Dermis blood vessel endothelial cell (primary cell): ENCODE measurements around the gene GDF2. TPM values are rescaled to one million over a fixed set of nuclear protein-coding genes. Genes with fewer than 3 reads are reported as not detected.

Experiments
- DNase-seq: peaks from one replicate; pipeline ENCODE4 v3.0.0; 2010
- total RNA-seq: library from RNA; depleted of rRNA; stranded (reverse); fragments of >200 nt; gene quantifications from 2 replicates; pipeline ENCODE4 v1.2.3, GENCODE V29; 2014

The GDF2 gene
- total RNA-seq, 1 donor from 2014 or later: not detected

- DNase-seq: no peak
Observed at GRCh38 chr10:47356708-47357107, 34.5 kb downstream of the GDF2 start.

DNA sequence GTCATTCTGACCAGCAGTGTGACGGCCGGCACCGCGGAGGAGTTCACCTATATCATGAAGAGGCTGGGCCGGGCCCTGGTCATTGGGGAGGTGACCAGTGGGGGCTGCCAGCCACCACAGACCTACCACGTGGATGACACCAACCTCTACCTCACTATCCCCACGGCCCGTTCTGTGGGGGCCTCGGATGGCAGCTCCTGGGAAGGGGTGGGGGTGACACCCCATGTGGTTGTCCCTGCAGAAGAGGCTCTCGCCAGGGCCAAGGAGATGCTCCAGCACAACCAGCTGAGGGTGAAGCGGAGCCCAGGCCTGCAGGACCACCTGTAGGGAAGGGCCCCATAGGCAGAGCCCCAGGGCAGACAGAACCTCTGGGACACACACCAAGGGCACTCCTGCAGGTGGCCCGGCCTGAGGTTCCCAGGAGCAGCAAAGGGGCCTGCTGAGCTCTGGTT, 34.9 kb downstream of the GDF2 start:
- no peak for DNase-seq

DNA sequence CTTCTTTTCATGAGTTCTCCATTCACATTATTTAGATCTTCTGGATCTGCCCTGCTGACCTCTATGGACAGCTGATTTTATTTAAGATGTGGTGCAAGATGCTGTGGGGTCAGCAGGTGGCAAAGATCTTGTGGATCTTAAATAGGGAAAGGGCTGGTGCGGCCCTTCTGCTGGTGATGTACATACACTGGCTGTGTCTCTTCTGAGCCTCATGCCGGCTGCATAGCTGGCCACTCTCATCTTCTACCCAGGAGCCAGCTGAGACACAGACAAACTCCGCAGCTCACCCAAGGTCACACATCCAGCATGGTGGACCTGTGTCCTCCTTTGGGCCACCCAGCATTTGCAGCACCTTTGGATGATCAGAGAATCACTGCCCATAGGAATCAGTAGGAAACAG, 35.7 kb downstream of the GDF2 start:
- no peak for DNase-seq

GRCh38 chr10:47358457-47358856, 36.2 kb downstream of the GDF2 start:
- no peak for DNase-seq

DNA sequence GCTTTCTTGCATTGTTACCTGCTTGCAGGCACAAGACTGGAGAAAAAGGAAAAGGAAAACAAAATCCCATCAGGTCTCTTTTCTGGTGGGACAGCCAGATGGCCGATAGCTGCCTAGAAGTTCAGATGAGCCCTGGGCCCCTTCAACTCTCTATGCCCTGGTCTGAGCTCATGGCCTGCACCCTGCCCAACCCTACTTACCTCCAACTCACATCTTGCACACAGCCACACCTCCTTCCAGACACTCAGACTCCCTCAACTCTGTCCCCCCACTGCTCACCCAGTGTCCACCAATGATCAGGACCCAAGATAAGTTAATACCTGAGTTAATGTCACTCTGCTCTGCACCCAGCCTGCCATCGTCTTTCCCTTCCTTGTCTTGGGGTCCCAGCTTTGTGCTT, 36.8 kb downstream of the GDF2 start:
- no peak for DNase-seq

DNA sequence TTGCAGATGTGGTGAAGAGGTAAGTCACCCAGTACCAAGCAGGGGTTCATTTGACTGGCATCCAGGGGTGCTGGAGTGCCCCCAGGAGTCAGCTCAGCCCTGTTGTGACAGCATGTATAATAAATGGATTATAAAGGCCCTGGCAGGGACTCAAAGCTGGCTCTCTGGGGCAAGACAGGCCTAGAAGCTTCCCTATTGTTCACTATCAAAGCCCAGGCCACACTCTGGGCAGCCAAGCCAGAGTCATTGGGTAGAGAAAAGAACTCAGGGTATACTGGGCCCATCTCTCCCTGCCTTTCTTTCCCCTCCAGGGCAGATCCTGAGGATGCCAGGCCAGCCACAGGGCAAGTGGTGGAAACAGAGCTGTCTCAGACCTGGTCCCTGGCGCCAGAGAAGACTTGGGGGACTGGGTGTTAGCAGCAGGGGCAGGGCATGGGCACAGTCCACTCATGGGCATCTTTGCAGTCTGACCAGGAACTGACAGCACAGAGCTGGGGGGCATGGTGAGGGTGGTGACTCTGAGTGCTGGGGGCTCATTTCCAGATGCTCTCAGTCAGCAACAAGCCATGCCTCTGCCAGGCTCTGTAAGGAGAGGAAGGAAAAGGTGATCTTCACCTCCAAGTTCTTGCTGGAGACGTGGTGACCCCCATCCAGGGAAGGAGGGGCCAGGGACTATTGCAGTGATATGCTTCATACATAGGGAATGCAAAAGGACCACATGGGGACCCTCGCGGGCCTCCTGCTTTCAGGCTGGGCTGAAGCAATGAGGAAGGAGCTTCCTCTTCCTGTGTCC, 37.6 kb downstream of the GDF2 start:
- DNase-seq: no peak

DNA sequence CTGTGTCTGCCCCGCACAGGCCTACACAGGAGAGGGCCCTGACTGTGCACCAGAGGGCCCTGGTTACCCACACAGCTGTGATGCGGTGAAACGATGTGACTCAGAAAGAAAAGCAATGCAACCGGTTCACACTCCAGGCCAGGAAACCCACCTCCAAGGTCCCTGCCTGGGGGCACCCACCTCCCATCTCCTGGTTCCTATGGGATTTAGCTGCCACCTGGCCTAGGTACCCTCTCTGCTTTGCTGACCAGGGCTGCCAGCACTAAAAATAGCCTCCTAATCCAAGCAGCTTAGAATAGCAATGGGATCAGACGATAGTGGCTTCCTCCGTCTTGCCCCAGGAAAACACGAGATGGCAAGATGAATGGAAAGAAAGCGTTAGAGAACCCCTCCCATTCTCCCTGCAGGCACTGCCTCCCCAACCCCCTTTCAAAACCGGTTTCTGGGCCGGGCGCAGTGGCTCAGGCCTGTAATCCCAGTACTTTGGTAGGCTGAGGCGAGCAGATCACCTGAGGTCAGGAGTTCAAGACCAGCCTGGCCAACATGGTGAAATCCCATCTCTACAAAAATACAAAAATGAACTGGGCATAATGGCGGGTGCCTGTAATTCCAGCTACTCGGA, 38.3 kb downstream of the GDF2 start:
- no peak for DNase-seq

- peak; percentile 67 for DNase-seq
Observed at GRCh38 chr10:47361293-47361692, 39.0 kb downstream of the GDF2 start.

- no peak for DNase-seq
Observed at GRCh38 chr10:47362199-47362598, 39.9 kb downstream of the GDF2 start.

DNA sequence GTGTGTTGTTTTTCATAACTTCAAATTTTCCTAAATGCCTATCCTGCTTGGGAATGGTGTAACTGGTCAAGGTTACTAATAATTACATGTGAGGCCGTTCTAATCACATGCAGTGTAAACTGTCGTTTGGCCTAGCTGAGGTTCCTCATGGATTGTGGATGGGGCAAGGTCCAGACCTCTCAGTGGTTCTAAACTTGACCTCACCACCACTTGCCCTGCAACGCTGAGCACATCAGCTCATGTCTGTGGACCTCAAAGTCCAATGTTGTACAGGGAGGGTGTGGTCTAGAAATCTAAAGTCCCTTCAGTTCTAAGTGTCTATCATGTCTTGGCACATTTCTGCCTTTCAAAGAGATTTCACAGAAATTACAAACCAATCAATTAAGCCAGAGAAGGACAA, 41.5 kb downstream of the GDF2 start:
- DNase-seq: no peak

DNA sequence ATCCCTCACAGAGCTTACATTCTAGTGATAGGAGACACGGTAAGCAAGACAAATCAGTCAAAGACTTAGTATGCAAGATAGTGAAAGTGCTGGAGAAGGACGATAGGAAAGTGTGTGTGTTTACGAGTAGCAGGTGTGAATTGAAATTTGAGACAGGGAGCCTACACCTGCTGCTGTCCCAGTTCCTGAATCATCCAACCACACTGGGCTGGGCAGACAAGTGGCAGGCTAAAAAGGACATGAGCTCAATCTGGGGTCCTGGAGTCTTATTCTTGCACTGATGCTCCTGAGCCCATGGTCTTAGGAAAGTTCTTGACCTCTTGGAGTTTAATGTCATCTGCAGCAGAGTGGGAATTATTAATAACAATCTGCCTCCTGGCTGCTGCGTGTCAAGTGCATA, 42.1 kb downstream of the GDF2 start:
- no peak for DNase-seq

- no peak for DNase-seq
Observed at GRCh38 chr10:47364911-47365310, 42.7 kb downstream of the GDF2 start.

DNA sequence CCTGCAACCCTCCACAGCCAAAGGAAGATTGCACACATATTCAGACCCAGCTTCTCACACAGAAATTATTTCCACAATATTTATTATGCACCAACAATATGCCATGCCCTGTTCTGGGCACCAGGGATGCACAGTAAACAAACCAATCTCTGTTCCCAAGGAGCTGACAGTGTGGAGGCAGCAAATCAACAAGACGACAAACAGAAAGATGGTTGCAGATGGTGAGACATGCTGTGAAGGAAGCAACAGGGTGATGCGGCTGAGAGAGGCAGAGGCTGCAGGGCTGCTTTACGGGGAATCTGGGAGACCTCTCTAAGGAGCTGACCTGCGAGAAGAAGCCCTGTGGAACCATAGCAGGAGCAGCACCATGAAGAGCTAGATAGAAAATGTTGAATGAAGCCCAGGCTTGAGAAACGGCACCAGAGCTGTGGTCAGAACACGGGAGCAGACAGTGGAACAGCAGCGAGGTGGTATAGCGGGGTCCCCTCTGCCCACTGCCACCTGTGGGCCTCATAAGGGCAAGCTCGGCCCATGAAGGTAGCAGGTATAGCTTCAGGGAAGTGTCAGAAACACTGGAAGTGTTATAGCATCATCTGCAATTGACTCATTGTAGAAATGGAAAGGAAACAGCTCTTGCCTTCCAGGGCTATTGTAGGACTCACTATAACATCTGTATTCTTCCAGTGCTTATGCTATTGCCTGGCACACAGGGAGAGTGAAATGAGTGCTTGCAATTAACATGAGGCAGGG, 43.4 kb downstream of the GDF2 start:
- no peak for DNase-seq

- DNase-seq: no peak
Observed at GRCh38 chr10:47366181-47366631, 44.0 kb downstream of the GDF2 start.

DNA sequence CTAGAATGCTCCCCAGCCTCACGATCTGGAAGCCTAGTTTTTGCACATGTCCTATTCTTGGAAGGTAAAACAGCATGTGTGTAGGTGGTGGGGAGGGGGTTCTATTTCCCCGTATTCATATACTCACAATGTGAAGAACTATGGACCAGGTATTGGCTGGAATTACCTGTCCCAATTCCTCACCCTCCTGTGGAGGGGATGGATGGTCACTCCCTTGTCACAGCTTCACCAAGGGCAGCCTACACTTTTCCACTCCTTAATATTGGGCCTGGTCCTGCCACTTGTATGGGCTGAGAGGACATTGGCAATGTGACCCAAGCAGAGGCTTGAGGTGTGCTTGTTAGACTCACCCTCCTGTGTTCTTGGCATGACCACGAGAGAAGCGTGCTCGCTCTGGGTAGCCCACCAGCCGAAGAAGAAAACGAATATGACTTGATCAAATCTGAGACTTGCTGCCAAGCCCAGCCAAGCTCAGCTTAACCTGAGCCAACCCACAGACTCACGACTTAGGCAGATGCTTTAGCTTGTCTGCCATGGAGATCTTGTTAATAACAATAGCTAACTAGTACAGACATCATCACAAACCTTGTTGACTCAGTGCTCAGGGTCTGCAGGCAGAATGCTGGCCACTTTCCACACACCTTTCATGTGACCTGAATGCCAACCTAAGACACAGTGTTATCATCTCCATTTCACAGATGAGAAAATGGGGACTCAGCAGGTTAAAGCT, 44.6 kb downstream of the GDF2 start:
- no peak for DNase-seq

GRCh38 chr10:47367646-47368045, 45.4 kb downstream of the GDF2 start:
- no peak for DNase-seq

- DNase-seq: no peak
Observed at GRCh38 chr10:47368431-47369180, 46.4 kb downstream of the GDF2 start.

- DNase-seq: no peak
Observed at GRCh38 chr10:47369251-47369894, 47.1 kb downstream of the GDF2 start.

DNA sequence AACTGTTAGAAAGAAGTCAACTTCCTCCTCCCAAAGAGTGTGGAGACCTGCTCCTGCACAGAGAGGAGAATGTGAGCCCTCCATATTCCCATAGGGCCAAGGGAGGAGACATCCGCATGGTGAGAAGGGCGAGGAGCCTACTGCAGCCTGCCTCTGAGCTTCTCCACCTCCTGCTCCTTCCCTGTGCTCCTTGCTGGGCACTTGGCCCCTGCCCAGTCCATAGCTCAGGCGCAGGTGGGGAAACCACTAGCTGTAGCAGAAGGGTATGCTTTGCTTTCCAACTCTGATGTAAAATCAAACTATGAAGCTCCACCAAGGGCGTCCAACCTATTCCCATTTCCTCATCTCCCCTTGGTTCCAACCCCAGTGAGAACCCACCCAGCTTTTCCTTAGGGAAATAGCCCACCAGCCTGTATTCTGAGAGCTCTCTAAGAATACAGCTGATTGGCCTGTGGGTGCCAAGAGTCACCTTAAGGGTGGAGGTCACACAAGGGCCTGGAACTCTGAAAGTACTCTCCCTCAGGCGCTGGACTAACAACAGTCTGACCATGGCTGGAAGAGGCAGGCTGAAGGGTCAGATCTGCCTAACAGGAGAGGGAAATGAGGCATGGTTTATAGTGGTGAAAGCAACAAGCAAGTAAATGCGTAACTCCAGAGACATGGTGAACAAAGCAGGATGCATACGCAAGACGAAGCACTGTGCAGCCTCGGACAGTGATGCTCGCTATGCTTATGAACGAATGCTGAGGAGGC, 47.9 kb downstream of the GDF2 start:
- DNase-seq: no peak

GRCh38 chr10:47370878-47371277, 48.6 kb downstream of the GDF2 start:
- no peak for DNase-seq
